ENCODE results near the gene NOL3. TPM values are rescaled to one million over a fixed set of nuclear protein-coding genes. Genes with fewer than 3 reads are reported as not detected.

NOL3 gene
- total RNA-seq, 1 donor from 2014 or later, result 79.0 TPM

DNA sequence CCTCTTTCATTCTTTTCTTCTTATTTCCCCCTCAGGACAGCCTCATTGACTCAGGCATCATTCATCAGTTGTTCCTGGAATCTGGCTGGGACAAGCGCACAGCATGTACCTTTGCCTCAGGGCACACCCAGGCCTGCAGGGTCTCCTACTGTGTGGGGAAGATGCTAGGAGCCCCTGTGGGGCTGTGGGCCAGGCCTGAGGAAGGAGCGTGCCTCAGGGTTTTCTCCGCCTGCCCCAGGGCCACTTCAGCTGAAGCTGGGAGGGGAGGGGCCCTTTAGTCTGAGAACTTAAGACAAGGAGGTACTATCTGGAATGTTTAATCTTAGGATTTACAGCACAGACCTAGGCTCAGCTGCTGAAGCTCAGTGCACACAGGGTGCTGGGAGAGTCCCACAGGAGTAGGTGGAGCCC is 36.5 kb downstream of the NOL3 start:
- no peak for DNase-seq (ENCODE audit: low spot score)

DNA sequence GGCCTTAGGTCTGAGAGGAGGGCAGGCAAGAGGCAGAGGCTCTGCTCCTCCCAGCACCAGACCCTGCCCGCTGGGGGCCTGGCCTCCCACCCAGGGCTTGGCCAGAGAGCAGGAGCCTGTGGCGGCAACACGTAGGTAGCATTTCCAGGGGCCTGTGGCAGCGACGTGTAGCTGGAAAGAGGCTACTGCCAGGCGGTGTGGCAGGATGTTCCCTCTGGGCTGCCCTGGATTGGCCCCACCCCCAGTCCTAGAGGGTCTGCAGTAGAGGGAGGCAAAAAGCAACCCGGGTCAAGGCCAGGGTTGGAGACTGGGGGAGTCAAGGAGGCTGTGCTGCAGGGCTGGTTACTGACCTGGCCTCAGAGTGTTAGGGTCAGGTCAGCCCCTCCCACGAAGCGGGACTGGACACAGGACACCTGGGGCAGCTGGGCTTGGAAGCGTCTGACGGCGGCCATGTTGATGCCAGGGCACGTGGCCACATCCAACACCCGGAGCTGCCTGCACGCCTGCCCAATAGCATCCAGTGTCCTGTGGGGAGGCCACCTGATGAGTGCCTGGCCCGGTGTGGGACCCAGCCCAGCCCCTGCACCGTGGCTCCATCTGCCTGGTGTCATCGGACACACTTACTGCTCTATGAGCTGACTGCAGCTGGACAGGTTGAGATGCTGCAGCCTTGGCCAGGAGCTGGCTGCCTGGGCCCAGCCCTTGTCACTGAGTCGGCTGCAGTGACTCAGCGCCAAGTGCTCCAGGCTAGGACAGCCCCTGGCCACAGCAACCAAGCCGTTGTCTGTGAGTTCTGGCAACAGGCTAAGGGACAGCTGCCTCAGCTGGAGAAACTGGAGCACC is 37.1 kb downstream of the NOL3 start:
- DNase-seq (ENCODE audit: low spot score), result no peak

DNA sequence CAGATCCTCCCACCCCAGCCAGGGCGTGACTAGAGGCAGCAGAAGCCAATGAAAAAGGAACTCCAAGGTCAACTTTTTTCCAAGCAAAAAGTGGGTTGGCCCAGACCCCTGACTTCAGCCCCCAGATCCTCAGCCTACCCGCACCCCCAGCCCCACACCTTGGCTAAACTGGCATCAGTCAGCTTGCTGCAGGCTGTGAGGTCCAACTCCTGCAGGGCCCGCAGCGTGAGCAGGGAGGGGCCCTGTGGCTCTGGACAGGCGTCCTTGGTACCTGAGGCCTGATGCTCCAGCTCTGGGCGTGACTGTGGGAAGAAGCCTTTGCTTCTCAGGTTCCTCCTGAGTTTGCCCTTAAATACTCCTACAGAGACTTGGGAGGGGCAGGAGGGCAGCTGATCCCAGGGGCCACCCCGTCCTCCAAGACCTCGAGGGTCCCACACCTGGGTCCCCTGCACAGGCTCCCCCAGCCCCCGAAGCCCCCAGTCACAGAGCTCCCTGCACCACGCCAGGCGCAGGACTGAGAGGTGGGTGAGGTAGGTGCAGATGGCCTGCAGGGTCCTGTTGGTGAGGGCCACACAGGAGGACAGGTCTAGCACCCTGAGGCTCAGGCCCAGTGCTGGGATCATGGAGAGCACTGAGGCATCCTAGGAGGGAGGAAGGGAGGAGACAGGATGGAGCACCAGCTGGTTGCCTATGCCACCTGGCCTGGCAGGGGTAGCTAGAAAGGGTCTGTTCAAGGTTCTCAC is 38.0 kb downstream of the NOL3 start:
- DNase-seq (ENCODE audit: low spot score), result no peak

DNA sequence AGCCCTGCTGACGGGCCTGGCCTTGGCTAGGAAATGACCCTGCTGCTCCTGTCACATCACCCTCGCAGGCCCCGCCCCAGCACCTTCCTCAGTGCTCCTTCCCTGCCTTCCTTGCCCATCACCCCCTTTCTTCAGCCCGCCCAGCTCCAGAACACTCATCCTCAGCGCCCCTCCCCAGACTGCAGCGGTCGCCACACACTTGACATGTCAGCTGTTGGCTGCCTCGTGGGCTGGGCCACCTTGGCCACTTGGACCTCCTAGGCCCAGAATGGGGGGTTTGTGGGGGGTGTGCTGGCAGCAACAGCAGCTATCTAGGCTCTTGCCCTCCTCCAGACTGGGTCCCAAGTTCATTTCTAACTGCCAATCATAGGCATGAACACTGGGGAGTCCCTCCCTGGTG is 39.2 kb downstream of the NOL3 start:
- DNase-seq (ENCODE audit: low spot score), result no peak

DNA sequence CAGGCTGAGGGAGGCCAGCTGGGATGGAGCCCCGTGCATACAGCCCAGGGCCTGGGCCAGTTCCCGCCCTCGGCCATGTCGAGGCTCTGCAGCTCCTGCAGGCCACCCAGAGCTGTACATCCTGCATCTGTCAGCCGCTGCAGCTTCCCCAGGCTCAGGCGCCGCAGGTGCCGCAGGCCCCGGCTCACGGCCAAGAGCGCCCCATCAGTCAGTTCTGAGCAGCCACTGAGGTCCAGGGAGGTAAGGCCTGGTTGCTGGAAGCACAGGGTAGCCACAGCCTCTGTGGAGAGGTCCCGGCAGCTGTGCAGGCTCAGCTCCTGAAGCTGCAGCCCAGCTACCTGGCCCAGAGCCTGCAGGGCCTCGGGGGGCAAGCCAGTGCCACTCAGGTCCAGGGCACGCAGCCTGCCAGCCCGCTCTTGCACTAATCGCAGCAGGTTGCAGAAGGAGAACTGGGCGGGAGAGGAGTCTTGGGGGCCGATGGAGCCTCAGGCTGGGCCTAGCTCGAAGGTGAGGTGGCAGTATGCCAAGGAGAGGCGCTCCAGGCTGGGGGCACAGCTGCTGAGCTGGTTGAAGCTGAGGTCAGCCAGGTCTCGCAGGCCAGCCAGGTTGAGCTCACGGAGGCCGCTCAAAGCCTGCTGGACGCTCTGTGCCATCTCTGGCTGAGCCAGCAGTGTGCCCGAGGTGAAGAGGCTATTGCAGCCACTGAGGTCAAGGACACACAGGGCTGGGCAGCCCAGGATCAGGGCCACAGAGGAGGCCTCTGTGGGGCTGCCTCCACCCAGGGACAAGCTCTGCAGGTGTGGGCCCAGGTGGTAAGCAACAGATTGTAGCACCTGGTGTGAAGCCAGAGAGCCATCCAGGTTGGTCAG is 40.0 kb downstream of the NOL3 start:
- no peak for DNase-seq (ENCODE audit: low spot score)

DNA sequence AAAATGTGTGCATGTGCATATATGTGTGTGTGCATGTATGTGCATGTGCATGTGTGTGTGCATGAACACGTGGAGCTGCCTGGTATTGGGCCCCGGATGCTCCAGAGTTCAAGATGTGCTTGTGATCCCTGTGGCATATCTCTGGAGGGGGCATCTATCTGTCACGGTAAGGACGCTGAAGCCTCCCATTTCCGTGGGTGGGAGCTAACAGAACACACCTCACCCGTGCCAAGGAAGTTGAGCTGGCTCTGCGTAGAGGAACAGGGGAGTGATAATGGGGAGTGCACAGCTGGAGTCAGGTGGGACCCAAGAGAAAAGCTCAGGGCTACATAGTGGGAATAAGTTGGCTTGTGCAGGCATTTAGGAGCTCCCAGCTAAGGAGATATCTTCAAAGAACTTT is 41.3 kb downstream of the NOL3 start:
- no peak for DNase-seq (ENCODE audit: low spot score)

DNA sequence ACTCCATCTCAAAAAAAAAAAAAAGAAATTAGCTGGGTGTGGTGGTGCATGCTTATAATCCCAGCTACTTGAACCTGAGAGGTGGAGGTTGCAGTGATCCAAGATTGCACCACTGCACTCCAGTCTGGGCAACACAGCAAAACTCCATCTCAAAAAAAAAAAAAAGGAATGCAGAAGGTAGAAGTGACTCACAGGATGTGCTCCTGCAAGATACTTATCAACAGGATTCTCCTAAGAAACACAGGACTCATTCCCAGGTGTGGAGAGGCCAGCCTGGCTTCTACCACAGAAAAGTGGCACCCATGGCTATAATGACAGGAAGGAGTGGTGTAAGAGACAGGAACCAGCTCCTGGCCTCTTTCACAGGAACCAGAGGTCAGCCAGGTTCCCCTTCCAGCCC is 42.4 kb downstream of the NOL3 start:
- no peak for DNase-seq (ENCODE audit: low spot score)

DNA sequence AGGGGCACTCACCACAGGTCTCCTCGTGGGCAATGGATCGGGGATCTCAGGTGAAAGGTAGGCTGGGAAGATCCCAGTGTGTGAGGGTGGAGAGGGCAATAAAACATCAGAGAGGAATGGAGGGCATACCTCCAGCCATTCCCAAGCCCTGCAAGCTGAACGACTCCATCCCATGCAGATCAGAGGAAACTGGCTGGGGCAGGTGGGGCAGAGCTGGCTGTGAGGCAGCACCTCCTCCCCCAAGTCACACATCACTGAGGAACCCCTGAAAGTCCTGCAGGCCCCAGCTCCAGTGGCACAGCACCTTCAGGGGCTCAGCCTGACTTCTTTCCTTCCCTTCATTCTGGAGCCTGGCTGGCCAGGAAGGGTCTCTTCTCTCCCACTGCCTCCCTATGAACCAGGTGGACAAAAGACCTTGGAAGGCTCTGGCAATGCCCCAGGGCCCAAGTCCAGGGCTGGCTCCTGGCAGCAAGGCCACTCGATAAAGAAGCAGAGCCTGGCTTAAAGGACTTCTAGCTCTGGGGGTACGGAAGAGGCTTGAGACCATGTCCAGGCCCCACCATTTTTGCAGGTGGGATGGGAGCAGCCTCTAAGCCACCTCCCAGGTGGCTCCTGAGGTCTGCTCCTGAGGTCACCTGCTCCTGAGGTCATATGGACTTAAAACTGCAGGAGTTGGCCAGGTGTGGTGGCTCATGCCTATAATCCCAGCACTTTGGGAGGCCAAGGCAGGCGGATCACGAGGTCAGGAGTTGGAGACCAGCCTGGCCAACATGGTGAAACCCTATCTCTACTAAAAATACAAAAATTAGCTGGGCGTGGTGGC is 43.1 kb downstream of the NOL3 start:
- DNase-seq (ENCODE audit: low spot score), result no peak

DNA sequence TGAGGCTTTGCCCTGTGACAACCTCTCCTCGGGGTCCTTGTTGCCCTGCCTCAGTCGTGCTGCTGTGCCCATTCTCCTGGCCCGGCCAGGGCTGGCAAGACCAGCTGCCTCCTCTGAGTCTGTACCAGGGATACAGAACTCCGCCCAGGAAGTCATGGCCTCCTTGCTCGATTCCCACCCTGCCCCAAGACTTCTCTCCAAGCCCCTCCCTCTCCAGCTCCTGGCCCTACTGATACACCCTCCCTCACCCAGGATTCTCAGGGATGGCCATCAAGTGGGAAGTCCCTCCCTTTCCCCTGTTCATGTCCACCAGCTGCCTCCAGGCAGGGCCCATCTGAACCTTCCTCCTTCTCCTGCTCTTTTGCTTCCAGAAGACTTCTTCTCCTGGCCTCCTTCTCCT is 45.4 kb downstream of the NOL3 start:
- no peak for DNase-seq (ENCODE audit: low spot score)

DNA sequence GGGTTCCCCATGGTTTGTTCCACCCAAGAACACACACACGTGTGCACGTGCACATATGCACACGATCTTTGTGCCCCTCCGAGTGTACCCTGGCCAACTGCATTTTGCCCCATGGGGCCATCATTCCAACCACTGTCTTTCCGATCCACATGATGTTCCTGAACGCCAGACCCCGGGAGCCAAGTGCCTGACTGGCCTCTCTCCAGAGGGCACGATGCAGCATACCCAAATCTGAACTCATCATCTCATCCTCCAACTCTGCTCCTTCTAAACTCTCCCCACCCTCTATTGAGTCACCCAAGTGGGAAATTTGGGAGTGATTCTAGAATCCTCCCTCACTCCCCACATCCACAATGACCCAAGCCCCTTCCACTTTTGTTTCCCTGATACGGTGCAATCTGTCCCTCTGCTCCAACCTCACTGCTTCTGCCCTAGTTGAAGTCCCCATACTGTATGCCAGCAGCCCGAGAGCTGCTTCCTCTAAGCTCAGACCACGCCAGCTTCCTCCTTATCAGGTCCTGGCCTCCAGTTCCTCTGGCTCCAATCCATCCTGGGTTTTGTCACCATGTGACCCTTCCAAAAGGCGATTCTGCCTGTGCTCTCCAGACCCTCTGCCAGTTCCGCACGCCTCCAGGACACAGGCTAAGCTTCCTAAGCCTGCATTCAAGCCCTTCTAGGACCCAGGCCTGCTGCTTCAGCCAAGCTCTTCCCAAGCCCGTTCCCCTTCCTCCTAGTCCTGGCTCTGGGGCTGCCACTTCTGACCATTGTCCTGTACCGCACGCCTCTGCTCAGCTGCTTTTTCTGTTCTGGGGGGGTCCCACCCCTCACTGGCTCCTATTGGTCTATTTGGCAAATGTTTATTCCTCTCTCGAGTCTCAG is 46.5 kb downstream of the NOL3 start:
- DNase-seq (ENCODE audit: low spot score), result peak; percentile 49

DNA sequence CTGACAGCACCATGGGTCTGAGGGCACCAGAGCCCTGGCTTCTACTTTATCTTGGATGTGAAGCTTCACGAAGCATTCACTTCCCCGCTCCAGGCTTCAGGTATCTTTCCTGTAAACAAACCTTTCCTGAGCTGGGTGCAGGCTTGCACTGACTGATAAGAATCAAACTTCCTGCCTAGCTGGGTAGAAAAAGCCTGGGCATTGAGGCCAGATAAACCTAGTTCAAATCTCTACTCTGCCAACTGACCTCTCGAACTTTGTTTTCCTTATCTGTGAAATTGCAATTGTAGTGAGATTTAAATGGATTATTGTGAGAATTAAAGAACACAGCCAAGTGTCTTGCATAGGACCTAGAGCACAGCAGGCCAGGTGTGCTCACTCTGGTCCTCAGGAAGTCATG is 53.7 kb downstream of the NOL3 start:
- no peak for DNase-seq (ENCODE audit: low spot score)

Other genes with a start within 250 kb of the NOL3 start
- gene RRAD, start 245.0 kb upstream of the NOL3 start, total RNA-seq, result 9.4 TPM
- gene CIAO2B, start 236.1 kb upstream of the NOL3 start, total RNA-seq, result 84.5 TPM
- 187 TPM for gene CES2, start 235.0 kb upstream of the NOL3 start, total RNA-seq
- 5.2 TPM for gene CES3, start 209.3 kb upstream of the NOL3 start, total RNA-seq
- 19.4 TPM for gene CES4A, start 181.9 kb upstream of the NOL3 start, total RNA-seq
- gene CBFB, start 141.4 kb upstream of the NOL3 start, total RNA-seq, result 40.9 TPM
- gene PHAF1, start 60.6 kb upstream of the NOL3 start, total RNA-seq, result 14.2 TPM
- gene B3GNT9, start 19.5 kb upstream of the NOL3 start, total RNA-seq, result 14.1 TPM
- 38.2 TPM for gene TRADD, start 10.6 kb upstream of the NOL3 start, total RNA-seq
- 24.6 TPM for gene FBXL8, start 10.6 kb upstream of the NOL3 start, total RNA-seq
- 51.3 TPM for gene HSF4, start 5.8 kb upstream of the NOL3 start, total RNA-seq
- gene MATCAP1, start 13.4 kb downstream of the NOL3 start, total RNA-seq, result 68.4 TPM
- 3.2 TPM for gene EXOC3L1, start 19.6 kb downstream of the NOL3 start, total RNA-seq
- 54.9 TPM for gene E2F4, start 21.6 kb downstream of the NOL3 start, total RNA-seq
- gene ELMO3, start 28.6 kb downstream of the NOL3 start, total RNA-seq, result 68.3 TPM
- gene TMEM208, start 56.6 kb downstream of the NOL3 start, total RNA-seq, result 46.9 TPM
- gene FHOD1, start 76.9 kb downstream of the NOL3 start, total RNA-seq, result 46.4 TPM
- 3.2 TPM for gene SLC9A5, start 78.4 kb downstream of the NOL3 start, total RNA-seq
- gene PLEKHG4, start 109.0 kb downstream of the NOL3 start, total RNA-seq, result 6.7 TPM
- gene KCTD19, start 156.2 kb downstream of the NOL3 start, total RNA-seq, result 0.37 TPM
- gene LRRC36, start 156.3 kb downstream of the NOL3 start, total RNA-seq, result 2.1 TPM
- gene TPPP3, start 223.0 kb downstream of the NOL3 start, total RNA-seq, result 12.3 TPM
- gene ZDHHC1, start 245.9 kb downstream of the NOL3 start, total RNA-seq, result 23.2 TPM

Data from mucosa of gallbladder (tissue), 1 donor.